ENCODE measurements around the gene KCNN3.

The KCNN3 gene

GRCh38 chr1:154772606-154773506 is 97.2 kb downstream of the KCNN3 start:
- no peaks in the 10 kb centered on the region for H3K27me3 ChIP-seq (ENCODE audit: insufficient read depth, low read length)
- H3K4me1 ChIP-seq (ENCODE audit: insufficient read depth, low read length) = peaks cover 14% of the 10 kb centered on the region
- H3K27ac ChIP-seq (ENCODE audit: low read depth, low read length) = no peak overlapping the region
- no peak overlapping the region for H3K4me3 ChIP-seq (ENCODE audit: low read length)
- no peaks in the 10 kb centered on the region for H3K9me3 ChIP-seq (ENCODE audit: insufficient read depth, low read depth, low read length)
- WGBS = 52% methylated on average over 17 of the region's 17 CpGs
- no peak overlapping the region for H3K9ac ChIP-seq (ENCODE audit: low read depth, low read length)
- H3K36me3 ChIP-seq (ENCODE audit: insufficient read depth, low read length) = no peaks in the 10 kb centered on the region

DNA sequence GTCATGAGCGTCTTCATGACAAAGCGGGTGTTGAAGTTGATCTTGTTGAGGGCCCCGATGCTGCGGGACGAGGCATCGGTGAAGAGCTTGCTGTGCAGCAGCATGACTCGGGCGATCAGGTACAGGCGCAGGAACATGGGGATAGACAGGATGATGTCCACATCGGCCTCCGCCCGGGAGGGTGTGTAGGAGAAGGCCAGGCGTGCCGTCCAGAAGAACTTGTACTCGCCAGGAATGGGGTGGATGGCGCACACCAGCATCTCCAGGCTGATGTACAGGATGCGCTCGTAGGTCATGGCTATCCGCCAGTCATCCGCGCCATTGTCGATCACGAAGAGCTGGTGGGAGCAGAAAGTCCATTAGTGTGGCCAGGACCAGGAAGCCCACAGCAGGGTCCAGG is 98.0 kb downstream of the KCNN3 start:
- H3K4me1 ChIP-seq (ENCODE audit: insufficient read depth, low read length) = peaks cover 14% of the 10 kb centered on the region
- H3K4me3 ChIP-seq (ENCODE audit: low read length) = no peak overlapping the region
- no peaks in the 10 kb centered on the region for H3K27me3 ChIP-seq (ENCODE audit: insufficient read depth, low read length)
- no peaks in the 10 kb centered on the region for H3K9me3 ChIP-seq (ENCODE audit: insufficient read depth, low read depth, low read length)
- H3K9ac ChIP-seq (ENCODE audit: low read depth, low read length) = no peak overlapping the region
- 96% methylated on average over 23 of the region's 23 CpGs for WGBS
- H3K36me3 ChIP-seq (ENCODE audit: insufficient read depth, low read length) = no peaks in the 10 kb centered on the region
- no peak overlapping the region for H3K27ac ChIP-seq (ENCODE audit: low read depth, low read length)

DNA sequence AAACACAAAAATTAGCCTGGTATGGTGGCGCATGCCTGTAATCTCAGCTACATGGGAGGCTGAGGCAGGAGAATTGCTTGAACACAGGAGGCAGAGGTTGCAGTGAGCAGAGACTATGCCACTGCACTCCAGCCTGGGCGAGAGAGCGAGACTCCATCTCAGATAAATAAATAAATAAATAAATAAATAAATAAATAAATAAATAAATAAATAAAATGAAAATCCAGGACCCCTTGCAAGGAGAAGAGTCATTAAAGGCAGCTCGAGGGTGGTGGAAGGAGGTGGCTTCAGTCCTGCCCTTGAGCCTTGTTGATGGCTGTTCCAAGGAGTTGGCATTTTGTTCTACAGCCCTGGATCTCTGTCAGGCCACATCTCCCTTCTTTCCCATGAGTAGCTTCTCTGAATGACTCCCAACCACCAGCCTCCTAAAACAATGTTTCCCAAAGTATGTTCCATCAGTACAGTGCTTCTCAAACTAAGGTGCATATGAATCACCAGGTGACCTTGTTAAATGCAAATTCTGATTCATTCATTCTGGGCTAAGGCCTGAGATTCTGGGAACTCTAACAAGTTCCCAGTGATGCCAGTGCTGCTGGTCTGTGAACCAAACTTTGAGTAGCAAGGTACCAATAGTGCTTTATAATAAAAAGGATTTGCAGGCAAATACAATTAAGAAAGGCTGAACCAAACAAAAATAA is 99.0 kb downstream of the KCNN3 start:
- no peak overlapping the region for H3K9ac ChIP-seq (ENCODE audit: low read depth, low read length)
- no peaks in the 10 kb centered on the region for H3K27me3 ChIP-seq (ENCODE audit: insufficient read depth, low read length)
- H3K27ac ChIP-seq (ENCODE audit: low read depth, low read length) = no peak overlapping the region
- H3K36me3 ChIP-seq (ENCODE audit: insufficient read depth, low read length) = no peaks in the 10 kb centered on the region
- H3K4me1 ChIP-seq (ENCODE audit: insufficient read depth, low read length) = peaks cover 14% of the 10 kb centered on the region
- WGBS = 86% methylated on average over 3 of the region's 4 CpGs
- H3K4me3 ChIP-seq (ENCODE audit: low read length) = no peak overlapping the region
- H3K9me3 ChIP-seq (ENCODE audit: insufficient read depth, low read depth, low read length) = no peaks in the 10 kb centered on the region

DNA sequence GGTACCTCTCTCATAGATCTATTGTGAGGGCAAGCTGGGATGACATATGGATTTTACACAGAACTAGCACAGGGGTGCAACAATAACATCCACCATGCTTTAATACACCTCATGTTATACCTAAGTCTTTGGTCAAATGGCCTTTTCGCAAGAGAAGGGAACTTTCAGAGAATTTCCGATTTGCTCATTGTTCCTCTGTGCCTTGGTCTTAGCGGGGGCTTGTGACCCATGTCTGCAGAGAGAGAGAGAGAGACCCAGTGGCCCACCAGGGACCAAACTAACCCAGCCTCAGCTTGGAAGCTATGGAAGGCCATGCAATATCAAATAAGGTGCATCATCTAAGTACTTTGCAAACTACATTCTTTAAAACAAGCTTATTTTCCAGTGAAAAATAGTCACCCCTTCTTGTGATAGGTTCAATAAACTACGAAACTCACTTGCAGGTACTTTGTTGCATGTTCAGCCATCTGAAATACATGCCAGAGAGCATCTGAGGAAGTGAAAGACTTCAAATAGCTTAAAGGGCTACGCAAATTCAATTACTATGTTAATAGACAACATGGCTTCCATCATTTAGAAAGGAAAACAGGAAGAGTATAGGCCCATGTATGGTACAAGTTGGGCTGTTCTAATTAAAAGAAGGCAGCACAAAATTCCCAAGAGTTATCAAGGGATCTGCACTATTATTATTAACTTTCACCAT is 100.7 kb downstream of the KCNN3 start:
- no peaks in the 10 kb centered on the region for H3K9me3 ChIP-seq (ENCODE audit: insufficient read depth, low read depth, low read length)
- H3K27me3 ChIP-seq (ENCODE audit: insufficient read depth, low read length) = peaks cover 2% of the 10 kb centered on the region; the same call in 1 of the 2 replicates
- no peak overlapping the region for H3K4me3 ChIP-seq (ENCODE audit: low read length)
- no peaks in the 10 kb centered on the region for H3K36me3 ChIP-seq (ENCODE audit: insufficient read depth, low read length)
- peaks cover 14% of the 10 kb centered on the region for H3K4me1 ChIP-seq (ENCODE audit: insufficient read depth, low read length)
- H3K9ac ChIP-seq (ENCODE audit: low read depth, low read length) = no peak overlapping the region
- 88% methylated on average over 5 of the region's 5 CpGs for WGBS
- H3K27ac ChIP-seq (ENCODE audit: low read depth, low read length) = no peak overlapping the region

DNA sequence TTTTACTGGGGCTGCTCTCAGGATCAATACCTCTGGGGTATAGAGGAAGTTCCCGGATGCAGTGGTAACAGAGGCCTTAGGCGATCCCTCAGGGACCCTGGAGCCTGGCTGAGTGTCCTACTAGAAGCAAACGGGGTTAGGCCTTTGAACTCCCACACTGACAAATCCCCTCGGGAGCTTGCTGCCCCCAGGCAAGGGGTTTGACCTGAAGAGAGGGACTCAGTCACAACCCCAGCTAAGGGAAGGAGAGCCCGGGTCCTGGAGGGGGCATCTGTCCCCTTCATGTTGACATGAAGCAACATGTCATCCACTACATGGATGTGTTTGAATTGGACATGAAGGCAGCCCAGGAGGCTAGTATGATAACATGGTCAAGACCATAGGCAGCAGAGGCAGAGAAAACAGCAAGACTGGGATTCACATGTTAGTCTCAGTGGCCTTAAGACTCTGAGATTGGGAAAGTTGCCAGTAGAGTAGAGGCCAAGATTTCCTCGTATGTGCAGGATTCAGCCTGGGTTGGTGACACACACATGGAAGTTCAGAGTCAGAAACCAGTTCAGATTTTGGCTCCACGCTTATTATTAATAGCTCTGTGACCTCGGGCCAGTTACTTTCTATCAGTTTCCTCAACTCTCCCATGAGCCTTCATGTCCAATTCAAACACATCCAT is 101.5 kb downstream of the KCNN3 start:
- Histone ChIP-seq H3K36me3 (ENCODE audit: insufficient read depth, low read length) (no peaks in the 10 kb centered on the region), H3K4me3 (ENCODE audit: low read length) (no peak overlapping the region), H3K9me3 (ENCODE audit: insufficient read depth, low read depth, low read length) (no peaks in the 10 kb centered on the region), H3K9ac (ENCODE audit: low read depth, low read length) (no peak overlapping the region), H3K27me3 (ENCODE audit: insufficient read depth, low read length) (peaks cover 4% of the 10 kb centered on the region; the same call in 1 of the 2 replicates), H3K27ac (ENCODE audit: low read depth, low read length) (no peak overlapping the region), H3K4me1 (ENCODE audit: insufficient read depth, low read length) (peaks cover 14% of the 10 kb centered on the region)
- whole genome bisulfite sequencing = 83% methylated on average over 8 of the region's 8 CpGs

GRCh38 chr1:154767315-154768240 is 102.5 kb downstream of the KCNN3 start:
- H3K9me3 ChIP-seq (ENCODE audit: insufficient read depth, low read depth, low read length) = no peaks in the 10 kb centered on the region
- H3K36me3 ChIP-seq (ENCODE audit: insufficient read depth, low read length) = no peaks in the 10 kb centered on the region
- H3K9ac ChIP-seq (ENCODE audit: low read depth, low read length) = no peak overlapping the region
- 92% methylated on average over 9 of the region's 9 CpGs for WGBS
- no peak overlapping the region for H3K4me3 ChIP-seq (ENCODE audit: low read length)
- H3K27ac ChIP-seq (ENCODE audit: low read depth, low read length) = no peak overlapping the region
- H3K4me1 ChIP-seq (ENCODE audit: insufficient read depth, low read length) = peaks cover 8% of the 10 kb centered on the region
- peaks cover 6% of the 10 kb centered on the region for H3K27me3 ChIP-seq (ENCODE audit: insufficient read depth, low read length)

DNA sequence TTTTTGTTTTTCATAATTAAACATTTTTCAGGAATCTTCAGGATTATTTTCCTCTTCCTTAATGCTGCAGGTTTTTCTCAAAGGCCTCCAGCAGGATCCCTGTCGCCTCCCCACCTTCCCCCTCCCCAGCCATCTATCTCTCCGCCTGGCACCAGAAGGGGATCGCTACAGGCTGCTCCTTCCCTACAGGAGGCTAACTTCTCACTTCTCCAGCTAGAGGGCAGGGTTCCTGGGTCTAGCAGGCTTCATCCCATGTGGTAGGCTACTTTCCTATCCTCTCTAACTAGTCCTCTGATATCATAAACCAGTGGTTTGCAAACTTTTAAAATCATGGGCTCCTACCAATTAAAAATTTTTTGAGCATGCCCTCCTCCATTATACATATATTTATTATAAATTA is 104.1 kb downstream of the KCNN3 start:
- H3K27me3 ChIP-seq (ENCODE audit: insufficient read depth, low read length) = peaks cover 15% of the 10 kb centered on the region
- no peak overlapping the region for H3K4me3 ChIP-seq (ENCODE audit: low read length)
- WGBS = 36% methylated on average over 3 of the region's 3 CpGs

GRCh38 chr1:154764773-154765172 is 105.3 kb downstream of the KCNN3 start:
- no peak overlapping the region for H3K27ac ChIP-seq (ENCODE audit: low read depth, low read length)
- H3K9ac ChIP-seq (ENCODE audit: low read depth, low read length) = no peak overlapping the region
- H3K9me3 ChIP-seq (ENCODE audit: insufficient read depth, low read depth, low read length) = no peaks in the 10 kb centered on the region
- no peaks in the 10 kb centered on the region for H3K36me3 ChIP-seq (ENCODE audit: insufficient read depth, low read length)
- WGBS = 82% methylated on average over 3 of the region's 3 CpGs
- peaks cover 27% of the 10 kb centered on the region for H3K27me3 ChIP-seq (ENCODE audit: insufficient read depth, low read length)
- H3K4me3 ChIP-seq (ENCODE audit: low read length) = no peak overlapping the region
- no peaks in the 10 kb centered on the region for H3K4me1 ChIP-seq (ENCODE audit: insufficient read depth, low read length)

More for the DNA sequence above, 104.1 kb downstream of the KCNN3 start:
- H3K9ac ChIP-seq (ENCODE audit: low read depth, low read length) = no peak overlapping the region
- H3K27ac ChIP-seq (ENCODE audit: low read depth, low read length) = no peak overlapping the region
- H3K9me3 ChIP-seq (ENCODE audit: insufficient read depth, low read depth, low read length) = no peaks in the 10 kb centered on the region
- H3K4me1 ChIP-seq (ENCODE audit: insufficient read depth, low read length) = no peaks in the 10 kb centered on the region
- no peaks in the 10 kb centered on the region for H3K36me3 ChIP-seq (ENCODE audit: insufficient read depth, low read length)

GRCh38 chr1:154764181-154764580 is 105.9 kb downstream of the KCNN3 start:
- H3K9ac ChIP-seq (ENCODE audit: low read depth, low read length) = no peak overlapping the region
- no peak overlapping the region for H3K27ac ChIP-seq (ENCODE audit: low read depth, low read length)
- no CpG with 5 or more reads among the region's 1 CpG for WGBS
- peaks cover 33% of the 10 kb centered on the region for H3K27me3 ChIP-seq (ENCODE audit: insufficient read depth, low read length)
- no peak overlapping the region for H3K4me3 ChIP-seq (ENCODE audit: low read length)
- no peaks in the 10 kb centered on the region for H3K36me3 ChIP-seq (ENCODE audit: insufficient read depth, low read length)
- H3K4me1 ChIP-seq (ENCODE audit: insufficient read depth, low read length) = no peaks in the 10 kb centered on the region
- no peaks in the 10 kb centered on the region for H3K9me3 ChIP-seq (ENCODE audit: insufficient read depth, low read depth, low read length)

- peak overlapping the region; percentile 62 for H3K9ac ChIP-seq (ENCODE audit: low read depth, low read length)
- no peaks in the 10 kb centered on the region for H3K36me3 ChIP-seq (ENCODE audit: insufficient read depth, low read length)
- no peak overlapping the region for H3K27ac ChIP-seq (ENCODE audit: low read depth, low read length)
- peaks cover 34% of the 10 kb centered on the region for H3K27me3 ChIP-seq (ENCODE audit: insufficient read depth, low read length)
- H3K4me1 ChIP-seq (ENCODE audit: insufficient read depth, low read length) = no peaks in the 10 kb centered on the region
- no peaks in the 10 kb centered on the region for H3K9me3 ChIP-seq (ENCODE audit: insufficient read depth, low read depth, low read length)
- WGBS = 2% methylated on average over 54 of the region's 54 CpGs
- H3K4me3 ChIP-seq (ENCODE audit: low read length) = peak overlapping the region; percentile 66
Observed at GRCh38 chr1:154760469-154760933, 109.6 kb downstream of the KCNN3 start.

All from HUES64 (cell line).